Measurements from ENCODE around the gene GPRC5B.

DNA sequence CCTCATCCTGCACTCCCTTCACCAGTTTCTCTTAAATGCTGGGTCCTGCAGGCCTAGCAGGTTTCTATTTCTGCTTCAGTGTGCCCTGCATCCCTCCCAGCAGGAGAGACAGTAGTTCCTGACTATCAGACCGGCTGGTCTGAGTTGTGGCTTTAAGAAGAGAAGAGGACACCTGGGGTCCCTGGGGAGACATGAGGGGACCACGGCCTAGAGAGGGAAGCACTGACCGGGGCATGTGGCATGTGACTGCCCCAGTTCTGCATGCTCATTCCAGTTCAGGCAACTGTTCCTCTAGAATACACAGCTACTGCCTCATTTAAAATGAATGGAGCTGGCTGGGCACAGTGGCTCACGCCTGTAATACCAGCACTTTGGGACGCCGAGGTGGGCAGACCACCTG, 61.3 kb downstream of the GPRC5B start:
- TF ChIP-seq EZH2 (IDR thresholded peaks at IDR 0.05) (no peak), POLR2AphosphoS5 (IDR thresholded peaks at IDR 0.05; ENCODE audit: borderline replicate concordance, low read depth, low read length) (no peak), FOXP2 (optimal IDR thresholded peaks at IDR 0.05; ENCODE audit: control extremely low read depth, extremely low read length, insufficient read depth) (no peak)

Measured in SK-N-MC (cell line).